Prostate gland (tissue), 2 donors: ENCODE results near the gene STK11.

Experiments used
- CTCF ChIP-seq, 4 experiments: fragments of 200-600 bp in 2 of 4; fragments of 450-650 bp in 2 of 4; sonication (generic) in 2 of 4; IDR thresholded peaks; 1 replicate in 3 of 4; 2 replicates in 1 of 4; pipeline ENCODE4 v1.5.1; 2016 to 2019; ENCODE audit warnings: antibody characterized with exemption in 4 of 4, mild to moderate bottlenecking in 2 of 4, moderate library complexity in 2 of 4
- POLR2A ChIP-seq: fragments of 450-650 bp; IDR thresholded peaks from one replicate; pipeline ENCODE4 v1.6.1; 2016; ENCODE audit warnings: antibody characterized with exemption, mild to moderate bottlenecking
- POLR2AphosphoS5 ChIP-seq: sonication (generic); formaldehyde crosslinking; IDR thresholded peaks from one replicate; pipeline ENCODE4 v1.6.1; 2017; ENCODE audit warnings: antibody characterized with exemption

GRCh38 chr19:1244693-1245451 is 39.3 kb downstream of the STK11 start:
- TF ChIP-seq POLR2AphosphoS5 (peak; percentile 12), CTCF (IDR thresholded peaks at IDR 0.05) (no peak), POLR2A (peak; percentile 24)
